GM18511 (cell line): ENCODE data around the gene PHACTR1.

ENCODE experiments used
- ATAC-seq: cut with Tn5 transposase; IDR thresholded peaks from one replicate; pipeline ENCODE4 v1.9.1; 2021; ENCODE audit warnings: mild to moderate bottlenecking, moderate library complexity; ENCODE audit not compliant: unreplicated experiment

The PHACTR1 gene

DNA sequence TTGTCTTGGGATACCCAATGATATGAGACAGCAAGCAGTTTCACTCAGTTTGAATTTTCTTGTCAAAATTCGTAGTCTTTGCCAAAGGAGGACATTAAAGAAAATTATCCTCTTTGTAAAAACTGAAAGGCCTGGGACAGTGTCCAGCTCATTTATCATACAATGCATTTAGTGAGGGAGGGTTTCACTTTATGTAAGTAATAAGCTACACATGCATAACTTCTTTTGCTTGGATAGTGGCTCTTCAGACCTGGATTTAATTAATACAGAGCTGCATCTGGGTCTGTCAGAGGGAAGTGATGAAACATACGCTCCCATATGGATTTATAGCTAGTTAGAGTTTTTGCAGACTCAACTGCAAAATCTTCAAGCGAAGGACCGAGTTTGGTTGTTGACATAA, 175.6 kb downstream of the PHACTR1 start:
- ATAC-seq: no peak

DNA sequence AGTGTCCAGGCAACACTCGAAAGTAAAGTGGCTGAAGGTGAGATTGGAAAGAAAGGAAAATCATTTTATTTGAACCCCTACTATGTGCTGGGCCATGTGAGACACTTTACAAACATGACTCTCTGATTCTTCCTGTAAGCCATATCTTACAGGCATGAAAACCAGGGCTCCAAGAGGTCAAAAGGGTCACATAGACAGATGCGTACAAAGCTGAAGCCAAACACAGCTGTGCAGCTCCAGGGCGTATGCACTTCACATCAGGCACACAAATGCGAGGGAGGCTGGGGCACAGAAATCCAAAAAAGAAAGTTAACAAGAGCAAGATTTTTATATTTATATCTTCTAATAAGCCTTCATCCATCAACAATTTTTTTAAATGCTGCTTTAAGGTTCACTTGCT, 176.5 kb downstream of the PHACTR1 start:
- no peak for ATAC-seq

DNA sequence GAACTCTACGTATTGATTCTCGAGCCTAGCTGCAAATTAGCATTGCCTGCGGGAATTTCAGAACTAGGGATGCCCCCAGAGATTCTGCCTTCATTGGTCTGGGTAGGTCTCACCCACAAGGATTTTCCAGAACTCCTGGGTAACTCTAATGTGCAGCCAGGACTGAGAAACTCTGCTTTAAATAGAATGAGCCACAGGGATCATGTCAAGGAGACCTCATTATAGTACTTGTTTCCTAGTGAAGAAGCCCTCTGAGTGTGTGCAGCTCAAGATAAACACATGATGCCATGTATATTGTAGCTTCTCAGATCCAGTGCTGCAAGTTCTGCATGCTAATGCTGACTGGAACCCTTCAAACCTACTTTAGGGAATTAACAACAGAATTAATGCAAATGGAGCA, 179.2 kb downstream of the PHACTR1 start:
- ATAC-seq: no peak

DNA sequence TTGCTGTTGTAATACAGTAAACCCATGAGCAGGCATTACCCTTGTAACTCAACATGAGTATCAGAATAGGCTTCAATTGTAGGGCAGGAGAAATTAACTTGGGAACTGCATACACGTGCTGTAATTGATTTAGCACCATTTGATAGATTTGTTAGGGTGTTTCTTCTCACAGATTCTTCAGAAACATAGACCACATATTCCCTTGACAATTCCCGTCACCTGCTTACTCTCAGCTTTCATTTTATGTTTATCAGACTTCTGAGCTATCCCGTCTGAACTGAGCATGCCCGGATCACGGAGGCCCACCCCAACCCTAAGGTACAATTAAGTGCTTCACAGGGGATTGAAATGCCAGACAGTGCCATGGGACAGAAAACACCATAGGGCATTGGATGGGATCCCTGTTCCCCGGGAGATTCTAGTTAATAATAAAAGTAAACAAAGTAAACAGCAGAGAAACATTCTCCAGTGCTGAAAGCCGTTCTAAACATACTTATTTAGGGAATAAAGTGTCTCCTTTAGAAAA, 179.7 kb downstream of the PHACTR1 start:
- ATAC-seq: no peak

DNA sequence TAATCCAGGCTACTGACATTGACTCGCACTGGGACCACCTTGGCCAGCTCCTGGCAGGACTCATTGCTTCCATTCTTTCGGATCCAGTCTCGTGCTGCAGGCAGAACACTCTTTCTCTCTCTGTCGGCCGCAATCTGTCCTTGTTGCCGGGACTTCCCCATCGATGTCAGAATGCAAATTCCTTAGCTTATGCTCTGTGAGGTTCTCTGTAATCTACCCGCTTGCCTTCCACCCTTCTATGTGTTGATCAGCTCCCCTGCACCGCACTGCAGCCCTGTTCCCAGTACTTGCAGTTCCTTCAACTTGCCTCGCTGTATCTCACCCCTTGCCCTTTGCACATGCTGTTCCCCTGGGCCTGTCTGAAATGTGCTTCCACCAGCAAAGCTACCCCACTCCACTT, 182.0 kb downstream of the PHACTR1 start:
- ATAC-seq: no peak

DNA sequence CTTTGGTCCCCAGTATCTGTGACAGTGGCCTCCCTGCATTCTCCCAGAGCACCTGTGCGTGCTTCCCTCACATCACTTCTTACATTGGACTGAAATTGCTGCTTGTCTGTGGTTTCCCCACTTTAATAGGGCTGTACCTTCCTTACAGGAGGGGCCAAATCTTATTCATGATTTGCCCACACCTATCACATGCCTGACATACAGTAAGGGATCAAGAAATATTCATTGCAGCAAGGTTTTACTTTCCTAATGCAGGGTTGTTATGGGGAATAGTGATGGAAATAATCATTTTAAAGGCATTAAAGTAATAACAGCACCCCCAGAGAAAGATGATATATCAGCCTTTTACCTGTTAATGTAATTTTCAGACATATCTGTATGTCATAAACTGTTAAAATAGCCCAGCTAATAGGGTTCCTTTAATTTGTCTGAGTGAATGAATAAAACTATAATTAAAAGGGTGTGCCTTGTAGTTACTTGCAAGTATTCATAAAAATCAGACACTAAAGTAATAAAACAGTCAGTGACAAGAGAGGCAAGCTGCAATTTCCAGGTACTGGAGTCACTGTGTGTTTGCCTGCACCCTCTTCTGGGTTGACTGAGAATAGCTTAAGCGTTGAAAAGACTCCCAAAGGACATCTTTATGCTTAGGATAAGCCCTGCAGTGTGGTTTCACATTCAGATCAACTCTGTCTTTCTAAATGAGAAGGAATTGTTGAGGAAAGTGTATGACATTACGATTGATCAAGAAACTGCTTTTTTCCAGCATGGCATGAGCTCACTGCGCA, 182.7 kb downstream of the PHACTR1 start:
- no peak for ATAC-seq

DNA sequence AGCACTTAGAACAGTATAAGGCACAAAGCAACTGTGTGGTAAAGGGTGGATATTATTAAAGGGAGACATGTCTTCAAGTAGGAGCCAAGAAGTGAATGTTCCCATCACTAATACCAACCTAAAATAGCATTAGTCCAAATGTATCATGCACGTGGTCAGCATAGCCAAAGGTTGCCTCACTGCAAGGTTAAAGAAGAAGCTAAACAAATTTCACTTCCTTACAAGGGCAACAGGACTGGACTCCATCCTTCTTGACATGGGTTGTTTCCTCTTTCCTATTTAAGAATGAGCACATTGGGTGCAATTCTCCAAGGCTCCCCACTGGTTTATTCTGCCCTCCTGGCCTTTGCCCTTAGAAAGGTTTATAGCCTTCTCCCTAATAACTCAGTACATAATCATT, 186.7 kb downstream of the PHACTR1 start:
- ATAC-seq: no peak

DNA sequence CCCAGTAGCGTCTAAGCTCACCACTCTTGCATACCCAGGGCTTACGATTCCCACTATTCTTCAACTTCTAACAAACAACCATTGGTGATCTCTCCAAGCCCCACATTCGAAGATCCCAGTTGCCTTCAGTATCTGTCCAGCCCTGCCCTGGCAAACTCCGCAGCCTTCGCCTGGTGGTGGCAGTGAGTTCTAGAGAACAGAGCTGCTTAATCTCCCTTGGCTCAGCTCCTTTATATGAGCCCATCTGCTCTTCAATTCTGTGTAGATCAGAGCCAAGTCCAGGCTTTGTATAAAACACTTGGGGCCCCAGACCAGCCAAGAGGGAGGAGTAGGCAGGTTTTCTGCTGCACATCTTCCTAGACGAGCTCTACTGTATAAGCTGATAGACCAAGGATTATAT, 193.3 kb downstream of the PHACTR1 start:
- ATAC-seq: no peak

DNA sequence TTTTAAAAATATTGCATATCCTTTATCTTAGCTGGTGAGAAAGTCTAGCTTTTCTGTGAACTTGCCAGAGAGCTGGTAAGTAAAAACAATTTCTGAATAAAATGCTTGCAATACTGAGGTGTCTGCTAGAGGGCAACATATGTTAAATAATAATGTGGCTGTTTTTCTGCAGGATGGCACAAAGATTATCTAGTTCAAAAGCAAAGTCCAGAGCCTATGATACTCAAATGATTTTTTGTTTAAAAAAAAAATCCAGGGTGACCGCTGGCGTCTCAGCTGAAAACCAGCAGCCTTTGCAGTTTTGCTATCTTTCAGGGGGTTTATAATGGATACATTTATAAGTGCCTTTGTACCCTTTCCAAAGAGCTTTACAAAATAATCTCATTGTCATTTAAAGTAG, 194.9 kb downstream of the PHACTR1 start:
- no peak for ATAC-seq

DNA sequence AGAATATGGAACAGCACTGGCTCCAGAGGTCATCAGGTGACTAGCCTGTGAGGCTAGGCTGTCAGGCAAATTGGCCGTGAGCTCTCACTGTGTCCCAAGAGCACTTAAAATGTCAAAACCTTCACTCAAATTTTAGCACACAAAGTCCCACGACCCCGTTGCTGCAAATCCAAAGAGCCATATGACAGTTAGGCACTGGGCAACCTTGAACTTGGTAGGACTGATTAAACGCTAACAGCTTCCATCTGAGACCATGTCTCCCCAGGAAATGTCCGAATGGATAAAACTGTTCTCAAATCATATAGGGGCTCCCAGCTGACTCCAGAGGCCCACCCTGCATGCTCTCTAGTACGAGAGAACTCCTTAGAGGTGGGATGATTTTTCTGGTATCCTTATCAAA, 196.6 kb downstream of the PHACTR1 start:
- no peak for ATAC-seq

DNA sequence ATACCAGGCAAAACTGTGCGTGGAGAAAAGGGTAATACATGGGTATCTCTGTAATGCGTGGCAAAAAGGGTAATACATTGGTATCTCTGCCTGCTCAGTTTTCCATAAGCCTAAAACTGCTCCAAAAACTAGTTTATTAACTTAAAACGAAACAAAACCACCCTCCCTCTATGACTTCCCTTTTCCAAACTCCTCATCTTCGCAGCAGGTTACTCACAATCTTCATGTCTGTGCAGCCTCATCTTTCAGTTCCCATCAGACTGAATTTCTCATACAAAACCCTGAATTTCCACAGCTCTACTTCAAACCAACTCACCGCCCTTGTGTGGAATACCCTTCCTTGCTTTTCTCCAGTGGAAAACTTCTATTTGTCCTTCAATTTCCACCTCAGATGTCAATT, 199.4 kb downstream of the PHACTR1 start:
- no peak for ATAC-seq

DNA sequence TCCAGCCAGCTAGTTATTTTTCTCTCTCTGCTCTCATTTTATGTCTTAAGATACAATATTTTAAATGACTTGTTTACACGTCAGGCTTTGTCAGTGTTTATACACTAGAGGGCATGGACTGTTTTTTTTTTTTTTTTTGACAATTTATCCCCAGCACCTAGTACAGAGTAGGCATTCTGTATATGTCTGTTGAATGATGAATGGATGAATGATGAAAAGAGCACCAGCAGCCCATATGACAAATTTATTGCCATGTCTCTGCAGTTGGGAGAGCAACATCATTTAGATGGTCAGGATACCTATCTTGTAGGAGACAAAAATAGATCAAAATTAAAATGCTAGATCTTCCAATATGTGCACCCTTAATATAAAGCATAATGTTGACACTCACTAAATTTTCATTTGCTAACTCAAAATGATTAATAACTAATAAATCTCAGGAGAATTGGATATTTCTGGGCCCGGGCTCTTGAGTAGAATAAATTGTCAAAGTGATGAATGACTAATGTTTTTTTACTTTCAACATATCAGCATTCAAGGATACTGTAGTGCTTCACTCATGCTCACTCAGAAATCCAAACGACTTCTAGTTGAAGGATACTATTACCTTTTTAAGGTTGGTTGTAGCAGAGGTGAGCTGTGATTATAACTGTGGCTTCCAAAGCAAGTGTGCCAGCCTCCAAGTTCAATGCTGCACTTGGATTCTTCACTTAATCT, 200.0 kb downstream of the PHACTR1 start:
- ATAC-seq: no peak

DNA sequence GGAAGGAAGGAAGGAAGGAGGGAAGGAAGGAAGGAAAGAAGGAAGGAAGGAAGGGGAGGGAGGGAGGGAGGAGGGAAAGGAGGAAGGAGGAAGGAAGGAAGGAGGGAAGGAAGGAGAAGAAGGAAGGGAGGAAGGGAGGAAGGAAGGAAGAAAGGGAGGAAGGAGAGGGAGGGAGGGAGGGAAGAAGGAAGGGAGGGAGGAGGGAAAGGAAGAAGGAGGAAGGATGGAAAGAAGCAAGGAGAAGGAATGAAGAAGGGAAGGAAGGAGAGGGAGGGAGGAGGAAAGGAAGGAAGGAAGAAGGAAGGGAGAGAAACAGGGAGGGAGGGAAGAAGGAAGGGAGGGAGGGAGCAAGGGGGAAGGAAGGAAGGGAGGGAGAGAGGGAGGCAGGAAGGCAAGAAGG, 204.9 kb downstream of the PHACTR1 start:
- ATAC-seq: no peak

DNA sequence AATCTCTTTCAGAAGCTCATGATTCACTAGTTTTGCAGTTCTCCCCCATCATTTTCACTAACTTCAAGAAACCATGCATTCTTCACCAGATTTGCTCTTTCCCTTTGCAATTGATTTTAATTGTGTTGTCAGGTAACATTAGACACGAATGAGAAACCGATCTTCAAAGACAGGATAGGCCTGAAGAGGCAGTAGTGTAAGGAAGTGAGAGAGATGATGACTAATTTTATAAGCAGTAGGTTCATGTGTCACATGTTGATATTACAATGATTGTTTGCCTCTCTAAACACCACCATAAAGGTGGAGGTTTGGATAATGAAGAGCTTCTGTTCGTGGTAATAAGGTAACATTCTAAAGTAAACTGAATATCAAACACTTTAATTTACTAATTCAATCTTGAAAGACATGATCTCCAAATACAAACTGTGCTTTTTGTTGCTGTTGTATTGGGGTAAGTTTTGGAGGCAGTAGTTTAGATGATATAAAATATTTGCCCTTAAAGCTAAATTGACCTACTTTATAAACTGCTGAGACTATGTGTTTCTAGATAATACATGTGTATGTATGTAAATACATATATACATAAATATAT, 207.2 kb downstream of the PHACTR1 start:
- ATAC-seq: no peak

DNA sequence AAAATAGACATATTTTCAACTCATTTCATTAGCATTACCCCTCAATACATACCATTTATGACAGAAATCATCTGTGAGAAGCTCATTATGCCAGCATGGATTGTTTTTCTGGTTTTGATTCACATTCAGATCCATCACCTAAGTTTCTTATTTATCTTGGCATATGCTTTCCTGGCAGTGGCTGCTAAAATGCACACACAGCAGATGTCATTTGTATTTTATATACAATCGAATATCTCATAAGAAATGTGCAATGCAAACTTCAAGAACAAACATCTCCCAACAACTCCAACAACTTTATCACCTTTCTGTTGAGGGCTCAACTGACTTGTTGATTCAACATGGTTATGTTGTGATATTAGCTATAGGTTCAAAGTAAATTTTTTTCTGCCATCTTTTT, 208.3 kb downstream of the PHACTR1 start:
- ATAC-seq: no peak

DNA sequence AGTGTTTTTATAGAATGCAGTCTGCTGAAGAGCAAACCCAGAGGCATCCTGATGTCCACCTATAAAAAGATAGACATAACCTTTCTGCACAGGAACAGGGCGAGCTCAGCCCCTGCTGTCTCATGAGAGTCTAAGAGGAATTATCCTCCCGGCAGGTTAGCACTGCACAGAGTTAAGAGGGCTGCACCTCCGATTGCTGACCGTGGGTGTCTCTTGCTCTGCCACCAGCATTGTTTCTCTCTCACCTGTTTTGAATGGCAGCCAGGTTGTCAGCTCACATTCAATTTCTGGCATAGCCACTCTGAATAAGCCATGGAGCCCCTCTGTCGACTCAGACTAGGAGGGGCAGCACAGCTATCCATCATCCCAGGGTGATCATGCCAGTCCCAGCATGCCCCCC, 211.2 kb downstream of the PHACTR1 start:
- no peak for ATAC-seq

DNA sequence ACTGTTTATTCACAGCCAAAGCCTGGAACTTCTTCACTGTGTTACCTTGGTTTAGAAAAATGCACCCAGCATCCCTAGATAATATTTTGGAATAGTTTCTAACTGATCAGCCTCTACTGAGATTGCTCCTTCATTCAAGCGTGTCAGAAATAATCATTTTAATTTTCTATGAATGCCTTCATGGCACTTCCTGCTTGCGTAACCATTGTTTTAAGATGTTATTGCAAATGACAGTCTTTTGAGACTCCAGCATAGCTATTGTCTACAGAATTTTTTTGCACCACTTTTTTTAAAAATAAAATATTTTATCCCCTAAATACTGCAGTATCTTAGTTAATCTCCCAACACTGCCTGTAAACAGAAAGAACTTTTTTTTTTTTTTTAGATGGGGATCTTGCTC, 213.1 kb downstream of the PHACTR1 start:
- ATAC-seq: no peak

DNA sequence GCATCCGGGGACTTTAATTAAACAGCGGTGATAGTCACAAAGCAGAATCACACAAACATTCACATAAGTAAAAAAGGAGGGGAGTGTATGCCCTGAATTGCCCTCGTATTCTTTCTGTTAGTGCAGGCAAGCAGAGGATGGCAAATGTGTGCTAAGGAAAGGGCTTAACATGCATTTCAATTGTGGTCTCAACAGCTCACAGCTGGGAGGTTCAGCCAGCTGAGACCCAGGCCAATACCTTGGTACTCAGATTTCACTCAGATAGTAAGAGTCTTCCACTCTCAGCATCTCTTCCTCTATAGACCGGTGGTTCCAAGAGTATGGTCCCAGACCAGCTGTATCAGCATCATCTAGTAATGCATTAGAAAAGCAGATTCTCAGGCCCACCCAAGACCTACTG, 215.1 kb downstream of the PHACTR1 start:
- no peak for ATAC-seq

DNA sequence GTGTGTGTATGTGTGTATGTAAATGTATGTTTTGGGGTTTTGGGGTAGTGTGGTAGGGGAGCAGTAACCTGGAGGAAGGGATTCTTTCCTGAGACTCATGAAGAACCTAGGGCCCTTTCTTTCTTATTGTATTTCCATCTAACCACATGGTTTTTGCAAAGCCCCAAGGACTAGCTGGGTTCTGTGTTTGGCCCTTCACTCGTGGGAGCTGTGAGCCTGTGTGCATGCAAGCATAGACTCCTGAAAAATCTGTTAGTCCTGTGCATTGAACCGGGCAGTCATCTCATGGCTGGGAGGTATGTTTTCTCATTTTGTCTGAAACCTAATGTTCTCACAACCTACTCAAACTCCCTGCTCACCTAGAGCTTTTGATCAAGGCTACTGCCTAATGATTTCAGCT, 219.1 kb downstream of the PHACTR1 start:
- ATAC-seq: no peak

DNA sequence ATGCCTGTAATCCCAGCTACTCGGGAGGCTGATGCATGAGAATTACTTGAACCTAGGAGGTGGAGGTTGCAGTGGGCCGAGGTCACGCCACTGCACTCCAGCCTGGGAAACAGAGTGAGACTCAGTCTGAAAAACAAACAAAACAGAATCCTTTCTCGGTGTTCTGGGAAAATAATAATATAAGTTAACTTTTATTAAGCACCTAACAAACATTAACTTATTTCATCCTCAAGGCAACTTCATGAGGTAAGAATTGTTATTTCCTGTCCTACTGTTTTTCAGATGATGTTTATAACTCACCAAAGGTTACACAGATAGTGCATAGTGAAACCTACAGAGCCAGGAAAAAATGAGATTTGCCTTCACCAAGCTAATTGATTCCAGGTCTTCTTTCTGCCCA, 221.4 kb downstream of the PHACTR1 start:
- no peak for ATAC-seq

DNA sequence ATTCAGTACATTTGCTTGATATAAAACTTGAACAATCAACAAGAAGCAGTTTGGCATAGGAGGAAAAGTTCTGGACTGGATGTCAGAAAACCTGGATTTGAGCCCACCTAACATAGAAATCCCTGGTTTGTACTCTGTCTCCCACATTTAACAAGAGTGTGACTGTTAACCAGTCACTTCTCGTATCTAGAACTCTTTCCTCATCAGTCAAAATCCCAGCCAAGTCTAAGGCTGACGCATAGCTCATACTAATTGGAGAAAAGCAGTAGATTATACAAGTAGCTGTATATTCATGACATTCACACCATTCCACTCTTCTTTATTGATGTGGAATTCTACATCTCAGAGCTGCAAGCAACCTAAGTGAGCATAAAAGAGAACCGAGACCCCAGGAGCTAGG, 222.7 kb downstream of the PHACTR1 start:
- no peak for ATAC-seq

DNA sequence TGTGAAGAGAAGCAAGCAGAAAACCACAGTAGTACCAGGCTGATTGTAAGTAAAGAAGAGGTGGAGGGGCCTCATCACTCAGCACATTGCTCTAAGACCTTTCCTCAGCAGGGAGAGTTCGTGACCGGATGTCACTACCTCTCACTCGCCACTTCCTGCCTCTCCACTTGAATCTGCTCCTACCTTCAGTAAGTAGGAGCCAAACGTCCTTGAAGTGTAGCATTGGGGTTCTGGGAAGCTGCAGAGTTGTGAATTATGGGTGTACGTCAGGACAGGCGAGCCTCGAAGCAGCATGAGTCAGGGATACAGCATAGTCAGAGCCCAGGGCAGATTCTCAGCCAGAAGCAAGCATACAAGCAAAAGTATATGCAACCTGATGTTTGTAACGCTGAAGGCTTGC, 224.9 kb downstream of the PHACTR1 start:
- no peak for ATAC-seq
